NB4 (cell line): Measurements from ENCODE around the gene HOXA13.

Source experiments
- CTCF ChIP-seq: IDR thresholded peaks from one replicate; pipeline ENCODE4 v1.5.1; 2012; ENCODE audit warnings: low read depth, low read length
- POLR2A ChIP-seq: IDR thresholded peaks from 2 replicates; pipeline ENCODE4 v1.6.1; 2011; ENCODE audit warnings: mild to moderate bottlenecking; ENCODE audit not compliant: insufficient read length; ENCODE audit errors: extremely low read depth
- TF ChIP-seq, protein P1 (sequence below): IDR thresholded peaks from 2 replicates; pipeline ENCODE4 v1.6.1; 2011; ENCODE audit warnings: low read depth, low read length

- TF ChIP-seq POLR2A (no peak), CTCF (no peak)
- TF ChIP-seq, protein P1, sequence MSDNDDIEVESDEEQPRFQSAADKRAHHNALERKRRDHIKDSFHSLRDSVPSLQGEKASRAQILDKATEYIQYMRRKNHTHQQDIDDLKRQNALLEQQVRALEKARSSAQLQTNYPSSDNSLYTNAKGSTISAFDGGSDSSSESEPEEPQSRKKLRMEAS = no peak
Observed at GRCh38 chr7:27161721-27162560, 38.0 kb downstream of the HOXA13 start.
